NT2/D1 (cell line): ENCODE results near the gene BACE1.

ENCODE experiments used
- SUZ12 ChIP-seq: IDR thresholded peaks from 2 replicates; pipeline ENCODE4 v1.6.1; 2011; ENCODE audit not compliant: insufficient read length, insufficient read depth; ENCODE audit errors: extremely low read depth
- YY1 ChIP-seq: IDR thresholded peaks from 2 replicates; pipeline ENCODE4 v1.6.1; 2011; ENCODE audit not compliant: insufficient read length, insufficient read depth
- ZNF274 ChIP-seq: IDR thresholded peaks from 2 replicates; pipeline ENCODE4 v1.6.1; 2011; ENCODE audit warnings: mild to moderate bottlenecking, low read depth, low read length

- no peak for TF ChIP-seq YY1
- no peak for TF ChIP-seq ZNF274
- no peak for TF ChIP-seq SUZ12
Observed at GRCh38 chr11:117239295-117239694, 76.8 kb downstream of the BACE1 start.
